Thoracic aorta (tissue), 2 donors: ENCODE measurements around the gene PYY. TPM values are rescaled to one million over a fixed set of nuclear protein-coding genes. Genes with fewer than 3 reads are reported as not detected.

Source experiments
- ATAC-seq: fragments of 150-250 bp; one replicate; pipeline ENCODE4 v1.8.0; 2017; ENCODE audit warnings: low read depth; ENCODE audit not compliant: insufficient number of reproducible peaks, low FRiP score
- DNase-seq: peaks from one replicate; pipeline ENCODE4 v3.0.0-alpha.2; 2020; ENCODE audit warnings: low spot score
- H3K27ac ChIP-seq, 2 donors: fragments of 200-600 bp; sonication (generic); 1 replicate in 1 of 2; 2 replicates in 1 of 2; pipeline ENCODE4 v1.5.1; 2016; ENCODE audit warnings: mild to moderate bottlenecking in 2 of 2, moderate library complexity in 2 of 2
- H3K27me3 ChIP-seq: fragments of 200-600 bp; sonication (generic); replicated peaks from 2 replicates; pipeline ENCODE4 v1.6.0; 2016; ENCODE audit warnings: mild to moderate bottlenecking; ENCODE audit not compliant: insufficient read depth
- H3K36me3 ChIP-seq: fragments of 200-600 bp; sonication (generic); one replicate; pipeline ENCODE4 v1.5.1; 2016
- H3K4me1 ChIP-seq, 2 donors: fragments of 200-600 bp; sonication (generic); 1 replicate in 1 of 2; 2 replicates in 1 of 2; pipeline versions ENCODE4 v1.5.1 to v1.6.0; 2016; ENCODE audit warnings: low read depth in 2 of 2, mild to moderate bottlenecking in 1 of 2; ENCODE audit not compliant: control insufficient read depth in 1 of 2
- H3K4me3 ChIP-seq: fragments of 200-600 bp; sonication (generic); 2 replicates; pipeline ENCODE4 v1.5.1; 2016; ENCODE audit warnings: mild to moderate bottlenecking
- H3K9me3 ChIP-seq: fragments of 200-600 bp; sonication (generic); 2 replicates; pipeline ENCODE4 v1.5.1; 2016
- CTCF ChIP-seq: fragments of 200-600 bp; sonication (generic); IDR thresholded peaks from one replicate; pipeline ENCODE4 v1.5.1; 2019; ENCODE audit warnings: antibody characterized with exemption
- total RNA-seq, 2 donors: library from RNA; depleted of rRNA; stranded (reverse); fragments of >200 nt; gene quantifications; one replicate each; pipeline versions ENCODE4 v1.1.0 to v1.2.3, GENCODE V29; 2016

The PYY gene
- total RNA-seq, 2 donors from 2014 or later = not detected

DNA sequence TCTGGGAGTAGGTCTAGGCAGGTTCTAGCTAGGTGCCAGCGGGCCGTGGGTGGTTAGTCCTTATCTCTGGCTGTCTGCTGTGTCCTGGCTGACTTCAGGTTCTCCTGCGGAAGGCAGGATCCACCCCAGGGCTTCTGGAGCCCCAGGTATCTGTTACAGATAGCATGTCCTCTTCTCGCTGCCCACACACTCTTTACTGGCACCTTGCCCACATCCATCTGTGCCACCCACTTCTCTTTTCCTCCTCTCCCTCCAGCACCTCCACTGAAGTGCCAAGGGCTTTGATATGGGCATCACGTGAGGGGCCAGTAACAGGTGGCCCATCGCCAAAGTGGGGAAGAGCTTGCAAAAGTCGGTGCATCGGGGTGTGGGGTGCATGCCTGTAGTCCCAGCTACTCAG lies 41.8 kb downstream of the PYY start:
- ATAC-seq (no peak), DNase-seq (no peak)
- Histone ChIP-seq H3K4me3 (no peak overlapping the region), H3K36me3 (no peaks in the 10 kb centered on the region), H3K9me3 (no peaks in the 10 kb centered on the region), H3K27ac (no peak overlapping the region), H3K27me3 (no peaks in the 10 kb centered on the region), H3K4me1 (peaks cover 0 to 7% of the 10 kb centered on the region in 2 donors)
- TF ChIP-seq CTCF = no peak

DNA sequence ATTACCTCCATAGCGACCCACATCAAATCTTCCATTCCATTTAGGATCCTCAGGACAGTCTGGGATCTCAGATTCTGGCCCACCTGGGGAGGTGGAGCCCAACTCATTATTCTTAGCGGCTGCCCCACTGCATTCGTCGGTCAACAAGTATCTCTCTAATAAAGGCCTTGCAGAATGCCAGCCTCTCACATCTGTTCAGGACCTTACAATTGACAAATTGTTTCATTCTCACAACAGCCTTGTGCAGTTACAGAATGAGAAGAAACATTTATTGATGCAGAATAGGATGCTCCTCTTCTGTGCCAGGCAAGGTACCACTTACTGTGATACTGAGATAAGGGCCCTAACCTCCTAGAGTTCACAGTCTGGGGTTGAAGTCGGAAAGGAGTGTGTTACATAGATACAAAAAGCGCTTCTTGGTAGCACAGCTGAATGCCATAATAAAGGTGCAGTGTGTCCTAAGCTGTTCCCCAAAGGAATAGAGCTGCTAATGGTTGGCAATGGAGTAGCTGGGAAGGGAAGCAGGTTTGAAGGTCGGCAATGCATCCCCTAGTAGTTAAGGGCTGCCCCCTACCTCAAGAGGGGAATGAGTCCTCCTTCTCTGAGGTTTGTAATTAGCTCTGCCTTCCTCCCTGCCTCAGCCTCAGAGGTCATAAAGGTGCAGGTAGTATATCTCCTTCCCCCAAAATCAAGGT lies 44.1 kb downstream of the PYY start:
- H3K27me3 ChIP-seq = no peaks in the 10 kb centered on the region
- no peaks in the 10 kb centered on the region for H3K9me3 ChIP-seq
- H3K36me3 ChIP-seq = no peaks in the 10 kb centered on the region
- H3K4me1 ChIP-seq = peaks cover 0 to 18% of the 10 kb centered on the region in 2 donors
- no peak for TF ChIP-seq CTCF
- no peak overlapping the region for H3K4me3 ChIP-seq
- no peak for ATAC-seq
- H3K27ac ChIP-seq = no peak overlapping the region
- no peak for DNase-seq

DNA sequence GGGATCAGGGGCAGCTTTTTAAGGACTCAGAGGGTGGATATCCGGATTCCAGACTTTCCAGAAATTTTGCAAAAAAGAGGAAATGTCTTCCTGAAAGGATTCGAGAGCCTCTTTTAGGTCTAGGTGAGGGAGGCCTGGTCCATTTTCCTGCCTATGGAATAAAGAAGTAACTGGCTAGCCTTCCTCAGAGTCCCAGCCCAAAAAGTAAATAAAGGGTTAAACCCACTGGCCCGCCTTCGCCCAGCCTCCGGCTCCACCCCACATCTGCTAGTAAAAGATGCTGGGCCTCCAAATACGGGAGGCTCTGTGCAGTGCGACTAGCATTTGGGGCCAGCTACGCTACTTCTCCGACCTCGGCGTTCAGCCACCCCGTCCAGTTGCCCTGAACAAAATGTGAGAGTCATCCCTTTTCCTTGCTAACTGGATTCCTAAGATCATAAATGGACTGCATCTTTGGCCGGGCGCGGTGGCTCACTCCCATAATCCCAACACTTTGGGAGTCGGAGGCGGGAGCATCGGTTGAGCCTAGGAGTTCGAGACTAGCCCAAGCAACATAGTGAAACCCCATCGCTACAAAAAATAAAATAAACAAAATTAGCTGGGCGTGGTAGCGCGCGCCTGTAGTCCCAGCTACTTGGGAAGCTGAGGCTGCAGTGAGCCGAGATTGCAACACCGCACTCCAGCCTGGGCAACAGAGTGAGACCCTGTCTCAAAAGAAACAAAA lies 45.6 kb downstream of the PYY start:
- ATAC-seq (peak; percentile 68), DNase-seq (peak; percentile 40)
- H3K9me3 ChIP-seq = no peaks in the 10 kb centered on the region
- no peak for TF ChIP-seq CTCF
- peaks cover 0 to 18% of the 10 kb centered on the region in 2 donors for H3K4me1 ChIP-seq
- no peaks in the 10 kb centered on the region for H3K36me3 ChIP-seq
- H3K4me3 ChIP-seq = peak overlapping the region; percentile 88
- no peaks in the 10 kb centered on the region for H3K27me3 ChIP-seq
- peak overlapping the region; percentile 97 to 99 for H3K27ac ChIP-seq

GRCh38 chr17:43907425-43907981 lies 46.2 kb downstream of the PYY start, which contains the start of gene MPP2:
Gene MPP2, minus strand, starts transcription at chr17:43907536. Its CDS starts 3,076 bp downstream, at chr17:43904460.
- peak; percentile 32 for TF ChIP-seq CTCF
- Histone ChIP-seq H3K4me3 (peak within 1 kb of the TSS; percentile 88), H3K4me1 (peaks cover 0 to 18% of the 10 kb centered on the region in 2 donors), H3K27me3 (no peaks in the 10 kb centered on the region), H3K27ac (peak within 1 kb of the TSS; percentile 97 to 99), H3K36me3 (no peaks in the 10 kb centered on the region), H3K9me3 (no peaks in the 10 kb centered on the region)
- DNase-seq (no peak), ATAC-seq (peak; percentile 25)

DNA sequence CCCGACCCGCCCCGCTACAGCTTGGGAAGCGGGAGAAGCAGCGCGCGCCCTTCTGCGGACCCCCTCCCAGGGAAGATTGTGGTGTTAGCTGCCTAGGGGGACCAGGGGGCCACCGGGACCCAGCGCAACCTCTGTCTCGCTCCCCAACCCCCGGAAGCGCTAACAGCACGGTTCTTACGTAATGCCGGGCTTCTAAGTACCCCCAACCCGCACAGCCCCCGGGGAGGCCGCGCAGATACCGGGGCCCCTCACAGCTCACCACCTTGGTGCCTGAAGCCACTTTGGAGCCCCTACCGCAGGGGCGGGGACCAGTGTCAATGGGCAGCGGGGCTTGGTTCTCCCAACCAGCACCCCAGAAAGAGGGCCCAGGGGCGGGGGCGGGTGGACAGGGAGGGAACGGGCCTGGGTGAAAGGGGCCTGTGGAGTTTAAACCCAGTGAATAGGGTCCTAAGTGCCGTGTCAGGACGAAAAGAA lies 46.8 kb downstream of the PYY start:
- H3K4me1 ChIP-seq = peaks cover 0 to 18% of the 10 kb centered on the region in 2 donors
- DNase-seq (no peak), ATAC-seq (no peak)
- no peaks in the 10 kb centered on the region for H3K36me3 ChIP-seq
- H3K4me3 ChIP-seq = peak overlapping the region; percentile 88
- peak overlapping the region; percentile 97 to 99 for H3K27ac ChIP-seq
- H3K9me3 ChIP-seq = no peaks in the 10 kb centered on the region
- TF ChIP-seq CTCF = no peak
- H3K27me3 ChIP-seq = no peaks in the 10 kb centered on the region
